ENCODE results near the gene RASA1. TPM values are rescaled to one million over a fixed set of nuclear protein-coding genes. Genes with fewer than 3 reads are reported as not detected.

Gene RASA1
- total RNA-seq, 1 experiment from 2014 or later: 29.6 TPM

DNA sequence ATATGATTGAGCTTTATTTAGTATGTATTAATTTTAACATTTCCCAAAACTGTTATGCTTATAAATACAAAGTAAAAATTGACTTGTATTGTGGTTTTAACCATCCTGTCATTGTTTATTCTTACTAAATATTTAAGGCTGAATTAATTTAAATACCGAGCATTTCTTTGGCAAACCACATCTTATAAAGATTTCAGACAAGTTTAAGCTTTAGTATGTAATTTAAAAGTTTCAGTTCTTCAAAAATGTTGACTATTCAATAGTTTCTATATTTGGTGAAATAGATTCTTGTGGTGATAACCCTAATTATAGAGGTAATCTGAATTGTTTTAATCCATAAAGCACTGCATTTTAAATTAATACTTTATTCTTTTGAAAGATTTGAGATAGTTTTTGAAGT is 79.6 kb downstream of the RASA1 start:
- Histone ChIP-seq H3K79me2 (ENCODE audit: insufficient read depth, low read length) (no peaks in the 10 kb centered on the region), H2BK120ac (ENCODE audit: low read depth, low read length, poor library complexity, severe bottlenecking) (no peak overlapping the region), H2AFZ (ENCODE audit: low read length) (no peak overlapping the region), H3K56ac (ENCODE audit: insufficient read length, low read depth, low read length) (no peak overlapping the region), H4K91ac (ENCODE audit: insufficient read length, low read depth, low read length) (no peak overlapping the region), H3K4ac (ENCODE audit: low read depth, low read length) (no peak overlapping the region), H2BK20ac (ENCODE audit: low read depth, low read length, poor library complexity, severe bottlenecking) (no peak overlapping the region), H3K23ac (ENCODE audit: insufficient read length, low read depth, low read length) (no peak overlapping the region), H4K5ac (ENCODE audit: insufficient read length, low read depth, low read length) (no peak overlapping the region), H3K23me2 (ENCODE audit: insufficient read length, low read depth, low read length, poor library complexity, severe bottlenecking) (no peaks in the 10 kb centered on the region), H3K14ac (ENCODE audit: insufficient read depth, low read length) (no peak overlapping the region), H2BK5ac (ENCODE audit: insufficient read length, low read length) (no peak overlapping the region), H2BK15ac (ENCODE audit: low read depth, low read length) (no peak overlapping the region), H3K9me3 (ENCODE audit: control insufficient read depth, low read depth, low read length) (no peaks in the 10 kb centered on the region), H3K18ac (ENCODE audit: insufficient read length, low read depth, low read length) (no peak overlapping the region), H3K79me1 (ENCODE audit: insufficient read depth, low read depth, low read length, poor library complexity, severe bottlenecking) (no peaks in the 10 kb centered on the region), H3K9ac (ENCODE audit: extremely low read depth, insufficient read length, low read length) (no peak overlapping the region), H4K8ac (replicated peaks; ENCODE audit: insufficient read length, low read depth, low read length) (no peak overlapping the region), H3K4me1 (ENCODE audit: insufficient read depth, low read length) (no peaks in the 10 kb centered on the region), H3K27me3 (ENCODE audit: insufficient read depth, low read length) (no peaks in the 10 kb centered on the region), H4K20me1 (ENCODE audit: control insufficient read depth, insufficient read depth, insufficient read length) (no peaks in the 10 kb centered on the region), H2AK5ac (ENCODE audit: insufficient read length, low read length) (no peak overlapping the region), H3K4me2 (ENCODE audit: insufficient read depth, insufficient read length, low read length) (no peak overlapping the region), H2BK12ac (ENCODE audit: insufficient read length, low read depth, low read length) (no peak overlapping the region), H3T11ph (ENCODE audit: low read length) (no peak overlapping the region), H3K27ac (ENCODE audit: insufficient read length, low read depth, low read length) (no peak overlapping the region)
- no peak for DNase-seq
- Mint-ChIP-seq H3K27me3 (ENCODE audit: low read depth) (no peaks in the 10 kb centered on the region), H3K9me3 (no peaks in the 10 kb centered on the region), H3K4me1 (no peaks in the 10 kb centered on the region), H3K36me3 (ENCODE audit: insufficient read depth in 1 of 3, low read depth in 3 of 3) (peaks cover 10 to 26% (median 24%) of the 10 kb centered on the region in 3 experiments), H3K4me3 (no peak overlapping the region), H3K27ac (no peak overlapping the region)
- TF ChIP-seq, protein P1, sequence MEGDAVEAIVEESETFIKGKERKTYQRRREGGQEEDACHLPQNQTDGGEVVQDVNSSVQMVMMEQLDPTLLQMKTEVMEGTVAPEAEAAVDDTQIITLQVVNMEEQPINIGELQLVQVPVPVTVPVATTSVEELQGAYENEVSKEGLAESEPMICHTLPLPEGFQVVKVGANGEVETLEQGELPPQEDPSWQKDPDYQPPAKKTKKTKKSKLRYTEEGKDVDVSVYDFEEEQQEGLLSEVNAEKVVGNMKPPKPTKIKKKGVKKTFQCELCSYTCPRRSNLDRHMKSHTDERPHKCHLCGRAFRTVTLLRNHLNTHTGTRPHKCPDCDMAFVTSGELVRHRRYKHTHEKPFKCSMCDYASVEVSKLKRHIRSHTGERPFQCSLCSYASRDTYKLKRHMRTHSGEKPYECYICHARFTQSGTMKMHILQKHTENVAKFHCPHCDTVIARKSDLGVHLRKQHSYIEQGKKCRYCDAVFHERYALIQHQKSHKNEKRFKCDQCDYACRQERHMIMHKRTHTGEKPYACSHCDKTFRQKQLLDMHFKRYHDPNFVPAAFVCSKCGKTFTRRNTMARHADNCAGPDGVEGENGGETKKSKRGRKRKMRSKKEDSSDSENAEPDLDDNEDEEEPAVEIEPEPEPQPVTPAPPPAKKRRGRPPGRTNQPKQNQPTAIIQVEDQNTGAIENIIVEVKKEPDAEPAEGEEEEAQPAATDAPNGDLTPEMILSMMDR (conservative IDR thresholded peaks at IDR 0.05): no peak
- WGBS (ENCODE audit: extremely low coverage, insufficient read length, low lambda C conversion rate): no CpG with 5 or more reads among the region's 1 CpG

All from H9 (cell line).